K562 (cell line): Measurements from ENCODE around the gene FUBP3. TPM values are rescaled to one million over a fixed set of nuclear protein-coding genes. Genes with fewer than 3 reads are reported as not detected.

ENCODE experiments used
- ATAC-seq: fragments of 200-7000 bp; cut with Tn5 transposase; 3 replicates; pipeline ENCODE4 v1.9.1; 2020; ENCODE audit warnings: moderate library complexity
- BruUV-seq: library from RNA; stranded (reverse); fragments of 400-500 nt; replicated peaks from 2 replicates; lab custom pipeline; 2021; lab: Mats Ljungman, UMichigan
- CTCF ChIA-PET: fragments of 300-600 bp; formaldehyde crosslinking; extraction: SDS; loops from one replicate; lab custom pipeline; 2021; ENCODE audit warnings: low intra/inter-chr PET ratio; lab: Yijun Ruan, JAX
- POLR2A ChIA-PET: fragments of 300-600, 350-650 bp; sonication (Branson Sonifier 250); formaldehyde crosslinking; extraction: SDS; loops from one replicate; lab custom pipeline; 2021; ENCODE audit warnings: antibody characterized with exemption, inconsistent platforms; lab: Yijun Ruan, JAX
- DNase-seq, 4 experiments: peaks; one replicate each; pipeline versions ENCODE4 v3.0.0 to v3.0.0-alpha.2; 2011 to 2018; ENCODE audit warnings: low spot score in 3 of 4, mixed read lengths in 3 of 4; ENCODE audit errors: extremely low read depth in 1 of 4
- FAIRE-seq: peaks from 2 replicates; lab custom pipeline; 2011; peaks lifted over from hg19 to GRCh38; lab: Jason Lieb, UNC
- H2AFZ ChIP-seq: 2 replicates; pipeline ENCODE4 v1.6.0; 2011; ENCODE audit warnings: low read depth, low read length, control low read depth, inconsistent platforms
- H3K27ac ChIP-seq: fragments of 200-600 bp; 3 replicates; pipeline ENCODE4 v1.8.0; 2011; ENCODE audit warnings: low read depth, mild to moderate bottlenecking, control low read depth, inconsistent platforms, low read length, moderate library complexity, mixed read lengths; ENCODE audit errors: extremely low read depth
- H3K27me3 ChIP-seq, 2 experiments: fragments of 300-600 bp in 1 of 2; 2 replicates in 1 of 2; 3 replicates in 1 of 2; pipeline versions ENCODE4 v1.6.0 to v1.8.0; 2011; ENCODE audit warnings: inconsistent platforms in 2 of 2, low read length in 2 of 2, mild to moderate bottlenecking in 1 of 2, mixed read lengths in 1 of 2, moderate library complexity in 1 of 2; ENCODE audit not compliant: control insufficient read depth in 2 of 2, insufficient read depth in 2 of 2
- H3K36me3 ChIP-seq: fragments of 300-600 bp; 3 replicates; pipeline ENCODE4 v1.8.0; 2011; ENCODE audit warnings: mild to moderate bottlenecking, low read length, inconsistent platforms; ENCODE audit not compliant: control insufficient read depth, insufficient read depth
- H3K4me1 ChIP-seq, 2 experiments: fragments of 200-600 bp in 1 of 2; replicated peaks in 1 of 2; 2 replicates in 1 of 2; 3 replicates in 1 of 2; pipeline versions ENCODE4 v1.5.1 to v1.8.0; 2011; ENCODE audit warnings: inconsistent platforms in 2 of 2, low read length in 2 of 2, mild to moderate bottlenecking in 1 of 2, mixed read lengths in 1 of 2, moderate library complexity in 1 of 2; ENCODE audit not compliant: control insufficient read depth in 2 of 2, insufficient read depth in 2 of 2
- H3K4me2 ChIP-seq: 2 replicates; pipeline ENCODE4 v1.6.1; 2011; ENCODE audit warnings: low read length, control low read depth, inconsistent platforms, mixed read lengths; ENCODE audit not compliant: insufficient read depth
- H3K4me3 ChIP-seq: fragments of 200-600 bp; sonication (generic), shearing (Covaris generic); 2 replicates; pipeline ENCODE4 v1.5.1; 2016; ENCODE audit warnings: control low read depth, inconsistent platforms
- H3K79me2 ChIP-seq: fragments of 200-600 bp; 3 replicates; pipeline ENCODE4 v1.8.0; 2011; ENCODE audit warnings: low read length, inconsistent platforms; ENCODE audit not compliant: control insufficient read depth, insufficient read depth
- H3K9ac ChIP-seq, 2 experiments: 2 replicates each; pipeline versions ENCODE4 v1.6.0 to v1.6.1; 2011; ENCODE audit warnings: low read depth in 2 of 2, low read length in 2 of 2, control low read depth in 1 of 2, inconsistent platforms in 1 of 2, mild to moderate bottlenecking in 1 of 2, mixed read lengths in 1 of 2; ENCODE audit not compliant: insufficient read depth in 1 of 2
- H3K9me1 ChIP-seq: one replicate; pipeline ENCODE4 v1.6.0; 2011; ENCODE audit warnings: inconsistent platforms, mild to moderate bottlenecking, low read length, moderate library complexity; ENCODE audit not compliant: control insufficient read depth, insufficient read depth
- H3K9me3 ChIP-seq: replicated peaks from 2 replicates; pipeline ENCODE4 v1.5.1; 2011; ENCODE audit warnings: low read depth, low read length, inconsistent platforms; ENCODE audit not compliant: control insufficient read depth, insufficient read depth
- H4K20me1 ChIP-seq: replicated peaks from 2 replicates; pipeline ENCODE4 v1.6.1; 2011; ENCODE audit warnings: low read length, inconsistent platforms, mixed read lengths; ENCODE audit not compliant: control insufficient read depth, insufficient read depth
- CREM ChIP-seq: IDR thresholded peaks from 2 replicates; pipeline ENCODE4 v1.6.1; 2014; ENCODE audit warnings: antibody characterized with exemption, low read depth
- ETS1 ChIP-seq: conservative IDR thresholded peaks from 2 replicates; pipeline ENCODE4 v1.6.1; 2011; ENCODE audit warnings: low read depth, mild to moderate bottlenecking, low read length; ENCODE audit not compliant: control insufficient read depth
- GATA2 ChIP-seq: sonication (generic); formaldehyde crosslinking; IDR thresholded peaks from 2 replicates; pipeline ENCODE4 v1.4.0; 2020; ENCODE audit warnings: mild to moderate bottlenecking, missing genetic modification reagents
- MTA1 ChIP-seq: fragments of 450-650 bp; IDR thresholded peaks from 2 replicates; pipeline ENCODE4 v1.6.1; 2017; ENCODE audit warnings: borderline replicate concordance
- POLR2AphosphoS2 ChIP-seq: IDR thresholded peaks from 2 replicates; pipeline ENCODE4 v1.6.1; 2012; ENCODE audit warnings: low read length, improper control_type of control experiment
- ZNF407 ChIP-seq: fragments of 450-650 bp; IDR thresholded peaks from 2 replicates; pipeline ENCODE4 v1.6.1; 2016; ENCODE audit warnings: low read depth
- WGBS: fragments of 100-300 bp; shearing (Covaris generic); methylation state at CpG from one replicate; pipeline ENCODE4 v1.1.6; 2016; ENCODE audit warnings: low coverage, mixed read lengths; ENCODE audit not compliant: insufficient coverage; ENCODE audit errors: missing lambda C conversion rate; 5-methylcytosine and 5-hydroxymethylcytosine counted together
- in situ Hi-C: fragments of 300-500 bp; cut with MboI; formaldehyde crosslinking; loops from 4 replicates; pipeline ENCODE4 v1.15.0; 2018; ENCODE audit warnings: inconsistent platforms, mixed read lengths
- intact Hi-C: fragments of 100-400 bp; cut with micrococcal nuclease; formaldehyde crosslinking; loops from 2 replicates; pipeline ENCODE4 v1.14.2; 2022
- polyA plus RNA-seq, 8 experiments: library from polyadenylated mRNA; depleted of rRNA in 4 of 8; stranded (reverse) in 5 of 8; unstranded in 3 of 8; fragments of >200 nt; fragmentation: Nextera tagmentation in 2 of 8; fragmentation: Illumina TruSeq in 1 of 8; extraction: Ambion mirVana in 2 of 8; extraction: Trizol in 1 of 8; gene quantifications; 2 replicates each; pipeline versions ENCODE4 v1.2.1 to v1.2.3, GENCODE V29; 2011 to 2014; ENCODE audit warnings: inconsistent platforms in 1 of 8, missing spikeins in 1 of 8
- total RNA-seq, 7 experiments: library from RNA; depleted of rRNA in 6 of 7; stranded (reverse); fragments of >200 nt in 6 of 7; fragmentation: Illumina TruSeq in 2 of 7; extraction: Trizol in 2 of 7; gene quantifications; 2 replicates each; pipeline versions ENCODE4 v1.2.1 to v1.2.3, GENCODE V29; 2011 to 2021; ENCODE audit warnings: low replicate concordance in 1 of 7
- TF ChIP-seq, protein P1 (sequence below), 2 experiments: IDR thresholded peaks; 2 replicates each; pipeline ENCODE4 v1.6.1; 2011; ENCODE audit warnings: borderline replicate concordance in 1 of 2, control low read depth in 1 of 2, low read depth in 1 of 2, low read length in 1 of 2, mild to moderate bottlenecking in 1 of 2, mixed read lengths in 1 of 2, moderate library complexity in 1 of 2; ENCODE audit not compliant: insufficient read depth in 1 of 2, insufficient read length in 1 of 2, poor library complexity in 1 of 2, severe bottlenecking in 1 of 2; ENCODE audit errors: extremely low read depth in 1 of 2
- TF ChIP-seq, protein P2 (sequence below): sonication (generic); formaldehyde crosslinking; IDR thresholded peaks from 2 replicates; pipeline ENCODE4 v1.9.0; 2022; ENCODE audit warnings: mild to moderate bottlenecking, missing genetic modification reagents

FUBP3 gene
- total and polyA plus RNA-seq, 9 of the 15 experiments (the other 6 are each of a cell fraction or from before 2014, with no cell fraction given), result 3.0 to 64.0 (median 48.1) TPM

- no peak for TF ChIP-seq ZNF407
Measured at GRCh38 chr9:130640681-130641080, 61.3 kb downstream of the FUBP3 start (continued).

DNA sequence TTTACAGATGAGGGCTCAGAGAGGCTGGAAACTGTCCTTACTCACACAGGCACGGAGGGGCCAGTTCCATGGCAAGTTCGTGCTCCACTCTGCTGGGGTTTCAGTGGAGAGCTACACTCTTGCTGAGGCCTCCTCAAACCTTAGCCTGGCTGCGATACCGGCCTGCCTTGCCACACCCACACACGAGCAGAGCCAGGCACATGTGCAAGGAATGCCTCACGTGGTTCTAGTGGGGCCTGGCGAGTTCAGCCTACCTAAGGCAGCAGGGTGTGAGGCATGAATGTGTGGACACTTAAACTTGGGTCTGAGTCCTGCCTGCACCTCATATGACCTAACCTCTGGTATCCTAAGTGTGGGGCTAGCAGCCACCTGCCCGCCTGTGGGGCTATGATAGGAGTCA lies 63.5 kb downstream of the FUBP3 start:
- H3K4me2 ChIP-seq, result no peak overlapping the region
- DNase-seq, result no peak
- BruUV-seq, result no TSS peak
- ATAC-seq, result peak; percentile 20; the same call in 1 of the 3 replicates
- no peaks in the 10 kb centered on the region for H3K27me3 ChIP-seq
- no peak overlapping the region for H3K27ac ChIP-seq
- no peak overlapping the region for H3K4me3 ChIP-seq
- in situ Hi-C loops (no loop called here), intact Hi-C loops (loop anchor here (5.0 kb wide), 1 partner anchor 39 kb away; no protein-coding TSS in a partner anchor)
- H2AFZ ChIP-seq, result peak overlapping the region; percentile 5; the same call in 1 of the 2 replicates
- H3K9ac ChIP-seq, result no peak overlapping the region; a peak in 1 of 4 replicates
- H3K9me1 ChIP-seq, result peaks cover 4% of the 10 kb centered on the region
- no peaks in the 10 kb centered on the region for H3K36me3 ChIP-seq
- CTCF ChIA-PET, result no interaction called here
- H3K79me2 ChIP-seq, result no peaks in the 10 kb centered on the region
- H3K4me1 ChIP-seq, result peaks cover 0 to 11% of the 10 kb centered on the region in 2 experiments; a peak in 1 of 5 replicates
- FAIRE-seq, result no peak
- no peaks in the 10 kb centered on the region for H4K20me1 ChIP-seq
- 35% methylated on average over 8 of the region's 8 CpGs for WGBS
- H3K9me3 ChIP-seq, result no peaks in the 10 kb centered on the region; the same call in 1 of the 2 replicates
- POLR2A ChIA-PET, result no interaction called here
- TF ChIP-seq CREM, result no peak
- TF ChIP-seq, protein P1, sequence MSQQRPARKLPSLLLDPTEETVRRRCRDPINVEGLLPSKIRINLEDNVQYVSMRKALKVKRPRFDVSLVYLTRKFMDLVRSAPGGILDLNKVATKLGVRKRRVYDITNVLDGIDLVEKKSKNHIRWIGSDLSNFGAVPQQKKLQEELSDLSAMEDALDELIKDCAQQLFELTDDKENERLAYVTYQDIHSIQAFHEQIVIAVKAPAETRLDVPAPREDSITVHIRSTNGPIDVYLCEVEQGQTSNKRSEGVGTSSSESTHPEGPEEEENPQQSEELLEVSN (IDR thresholded peaks at IDR 0.05; ENCODE audit: borderline replicate concordance in 1 of 2, extremely low read depth in 1 of 2, insufficient read depth in 1 of 2, insufficient read length in 1 of 2, low read depth in 1 of 2, low read length in 1 of 2, poor library complexity in 1 of 2, severe bottlenecking in 1 of 2), result peak in 1 of 2 experiments; percentile 32
- no peak for TF ChIP-seq GATA2 (CRISPR knock-in tag)
- no peak for TF ChIP-seq MTA1
- no peak for TF ChIP-seq ETS1
- TF ChIP-seq, protein P2, sequence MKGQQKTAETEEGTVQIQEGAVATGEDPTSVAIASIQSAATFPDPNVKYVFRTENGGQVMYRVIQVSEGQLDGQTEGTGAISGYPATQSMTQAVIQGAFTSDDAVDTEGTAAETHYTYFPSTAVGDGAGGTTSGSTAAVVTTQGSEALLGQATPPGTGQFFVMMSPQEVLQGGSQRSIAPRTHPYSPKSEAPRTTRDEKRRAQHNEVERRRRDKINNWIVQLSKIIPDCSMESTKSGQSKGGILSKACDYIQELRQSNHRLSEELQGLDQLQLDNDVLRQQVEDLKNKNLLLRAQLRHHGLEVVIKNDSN (CRISPR knock-in tag), result peak; percentile 71
- no peak for TF ChIP-seq POLR2AphosphoS2
